ENCODE data around the gene COX7C. TPM values are rescaled to one million over a fixed set of nuclear protein-coding genes. Genes with fewer than 3 reads are reported as not detected.

The COX7C gene
- total and polyA plus RNA-seq, 2 experiments from 2014 or later = 842 to 4,717 TPM

- no peak for TF ChIP-seq EZH2 (IDR thresholded peaks at IDR 0.05; ENCODE audit: low read depth, unreplicated experiment)
- no peak for TF ChIP-seq STAT1 (IDR thresholded peaks at IDR 0.05; ENCODE audit: unreplicated experiment)
- TF ChIP-seq REST (IDR thresholded peaks at IDR 0.05; ENCODE audit: unreplicated experiment) = no peak
These were observed 44.8 kb upstream of the COX7C start (continued) for GRCh38 chr5:86572825-86573517.

GRCh38 chr5:86579502-86579901 is 38.2 kb upstream of the COX7C start:
- Histone ChIP-seq H3F3A (replicated peaks; ENCODE audit: low read depth) (no peaks in the 10 kb centered on the region), H3K36me3 (ENCODE audit: insufficient read depth) (peaks cover 5% of the 10 kb centered on the region; the same call in 1 of the 2 replicates), H4K20me1 (replicated peaks; ENCODE audit: insufficient read depth) (no peaks in the 10 kb centered on the region), H3K4me3 (no peak overlapping the region), H3K9me2 (ENCODE audit: insufficient read depth) (no peaks in the 10 kb centered on the region), H3K27me3 (ENCODE audit: insufficient read depth) (no peaks in the 10 kb centered on the region), H3K4me2 (no peak overlapping the region), H3K27ac (ENCODE audit: low read depth) (no peak overlapping the region), H2AFZ (no peak overlapping the region; the same call in 1 of the 2 replicates), H3K79me2 (replicated peaks; ENCODE audit: insufficient read depth) (no peaks in the 10 kb centered on the region), H3K4me1 (ENCODE audit: insufficient read depth) (no peaks in the 10 kb centered on the region)
- TF ChIP-seq STAT1 (IDR thresholded peaks at IDR 0.05; ENCODE audit: unreplicated experiment) (no peak), ETS1 (IDR thresholded peaks at IDR 0.05) (no peak), JUNB (IDR thresholded peaks at IDR 0.05; ENCODE audit: unreplicated experiment) (no peak), NANOG (IDR thresholded peaks at IDR 0.05; ENCODE audit: borderline replicate concordance) (no peak)
- Mint-ChIP-seq H3K27ac (no peak overlapping the region), H3K4me3 (no peak overlapping the region), H3K4me1 (no peaks in the 10 kb centered on the region), H3K36me3 (ENCODE audit: low read depth) (peaks cover 3% of the 10 kb centered on the region; the same call in 2 of the 3 replicates), H3K9me3 (peaks cover 6% of the 10 kb centered on the region; the same call in 2 of the 3 replicates), H3K27me3 (ENCODE audit: insufficient read depth, low read depth, poor library complexity) (peaks cover 2% of the 10 kb centered on the region)
- no peak for ATAC-seq
- no peak for DNase-seq (ENCODE audit: low spot score)

- no peaks in the 10 kb centered on the region for H3K36me3 Mint-ChIP-seq (ENCODE audit: low read depth)
- H3K4me3 Mint-ChIP-seq = no peak overlapping the region
- Histone ChIP-seq H3K27me3 (ENCODE audit: insufficient read depth) (no peaks in the 10 kb centered on the region), H3K4me1 (ENCODE audit: insufficient read depth) (peaks cover 9% of the 10 kb centered on the region), H3K9me2 (ENCODE audit: insufficient read depth) (no peaks in the 10 kb centered on the region; the same call in 1 of the 2 replicates), H3K79me2 (replicated peaks; ENCODE audit: insufficient read depth) (no peaks in the 10 kb centered on the region), H2AFZ (peak overlapping the region; percentile 14; the same call in 1 of the 2 replicates), H4K20me1 (replicated peaks; ENCODE audit: insufficient read depth) (no peaks in the 10 kb centered on the region), H3K36me3 (ENCODE audit: insufficient read depth) (no peaks in the 10 kb centered on the region), H3K4me2 (no peak overlapping the region), H3K4me3 (no peak overlapping the region), H3K27ac (ENCODE audit: low read depth) (no peak overlapping the region), H3F3A (replicated peaks; ENCODE audit: low read depth) (no peaks in the 10 kb centered on the region)
- H3K9me3 Mint-ChIP-seq = no peaks in the 10 kb centered on the region; the same call in 2 of the 3 replicates
- no peak for DNase-seq (ENCODE audit: low spot score)
- H3K27ac Mint-ChIP-seq = no peak overlapping the region
- H3K27me3 Mint-ChIP-seq (ENCODE audit: insufficient read depth, low read depth, poor library complexity) = no peaks in the 10 kb centered on the region
- ATAC-seq = no peak
- H3K4me1 Mint-ChIP-seq = peaks cover 16% of the 10 kb centered on the region
- TF ChIP-seq STAT1 (IDR thresholded peaks at IDR 0.05; ENCODE audit: unreplicated experiment) = no peak
- no peak for TF ChIP-seq JUNB (IDR thresholded peaks at IDR 0.05; ENCODE audit: unreplicated experiment)
- TF ChIP-seq EZH2phosphoT487 (IDR thresholded peaks at IDR 0.05; ENCODE audit: unreplicated experiment) = no peak
- TF ChIP-seq CREB1 (CRISPR knock-in tag; IDR thresholded peaks at IDR 0.05; ENCODE audit: low read depth) = no peak
These were observed 21.3 kb upstream of the COX7C start for GRCh38 chr5:86596476-86596875.
